Activated naive CD4-positive, alpha-beta T cell treated with anti-CD3 and anti-CD28 coated beads, Interleukin-2, amount 10 ng/mL, durations not matched to agents 7 days and 5 days (primary cell): ENCODE data around the gene NKAPD1.
"Not testable (repeated sequence)": the region's sequence is repeated elsewhere in the genome, so short reads cannot be mapped to it uniquely, and the experiment has no call there.

Source experiments
- CTCF ChIA-PET: fragments of 350-600 bp; sonication (Branson Sonifier 250); formaldehyde crosslinking; loops from one replicate; lab custom pipeline; 2021; ENCODE audit warnings: antibody characterized with exemption; lab: Charles Lee
- DNase-seq: peaks from one replicate; pipeline ENCODE4 v3.0.0-alpha.2; 2020
- H3K27ac Mint-ChIP-seq: one replicate; pipeline ENCODE4 v1.8.0; 2021; ENCODE audit warnings: mild to moderate bottlenecking, moderate library complexity, mixed read lengths
- H3K27me3 Mint-ChIP-seq: one replicate; pipeline ENCODE4 v1.8.0; 2021; ENCODE audit warnings: mild to moderate bottlenecking, mixed read lengths
- H3K36me3 Mint-ChIP-seq: one replicate; pipeline ENCODE4 v1.8.0; 2021; ENCODE audit warnings: mixed read lengths
- H3K4me1 Mint-ChIP-seq: one replicate; pipeline ENCODE4 v1.8.0; 2021; ENCODE audit warnings: mixed read lengths
- H3K4me3 Mint-ChIP-seq: one replicate; pipeline ENCODE4 v1.8.0; 2021; ENCODE audit warnings: mild to moderate bottlenecking, moderate library complexity, mixed read lengths
- H3K9me3 Mint-ChIP-seq: one replicate; pipeline ENCODE4 v1.8.0; 2021; ENCODE audit warnings: mixed read lengths

The NKAPD1 gene, protein sequence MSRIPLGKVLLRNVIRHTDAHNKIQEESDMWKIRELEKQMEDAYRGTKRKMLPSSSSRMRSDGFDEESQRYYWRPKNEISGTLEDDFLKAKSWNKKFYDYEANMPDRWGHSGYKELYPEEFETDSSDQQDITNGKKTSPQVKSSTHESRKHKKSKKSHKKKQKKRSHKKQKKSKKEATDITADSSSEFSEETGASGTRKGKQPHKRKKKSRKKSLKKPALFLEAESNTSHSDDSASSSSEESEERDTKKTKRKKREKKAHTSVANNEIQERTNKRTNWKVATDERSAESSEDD

DNA sequence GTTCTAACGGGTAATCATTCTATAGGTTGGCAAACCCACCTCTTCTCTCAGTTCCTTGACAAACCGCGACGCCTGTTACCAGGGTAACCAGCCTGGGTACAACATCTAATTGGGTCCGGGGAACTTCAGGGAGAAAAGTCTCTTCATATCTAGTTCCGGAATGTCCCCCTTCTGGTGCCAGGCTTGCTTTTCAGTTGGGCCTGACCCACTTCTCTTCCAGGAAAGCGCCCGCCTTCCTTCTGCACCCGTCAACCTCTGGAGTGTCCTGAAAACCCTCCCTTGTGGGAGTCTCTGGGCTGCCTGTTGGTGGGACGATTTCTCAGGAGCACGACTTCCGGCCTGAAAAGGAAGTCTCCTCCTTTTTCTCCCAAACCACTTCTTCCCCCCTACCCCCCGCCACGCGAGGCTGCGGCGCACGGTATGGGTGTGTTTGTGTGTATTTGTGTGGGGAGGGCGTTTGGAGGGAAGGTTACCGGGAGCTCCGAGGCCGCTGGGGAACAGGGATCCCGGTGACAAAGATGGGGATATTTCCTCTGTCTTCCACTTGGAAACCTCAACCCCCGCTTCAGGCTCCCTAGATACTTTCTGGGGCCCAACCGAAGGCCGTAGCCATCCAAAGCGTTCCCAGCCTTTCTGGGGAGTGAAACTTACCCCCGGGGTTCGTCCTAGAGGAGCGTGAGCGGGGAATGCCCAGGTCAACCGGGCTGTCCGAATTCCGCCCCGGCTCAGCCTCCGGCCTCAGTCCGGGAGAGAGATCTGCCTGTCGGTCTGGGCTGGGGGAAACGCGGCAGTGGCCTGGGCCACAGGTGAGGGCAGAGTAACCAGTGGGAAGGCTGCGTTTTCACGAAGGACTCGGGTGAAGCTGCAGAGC, at the start of gene NKAPD1, which contains the start of gene PIH1D2:
Gene NKAPD1 (plus strand): TSS at position 359 of the 871 bp plus-strand sequence. CDS start 1,276 bp downstream, outside the sequence.
Gene PIH1D2 (minus strand): TSS at position 77 of the 871 bp plus-strand sequence. CDS start 843 bp downstream, outside the sequence.
- DNase-seq: peak; percentile 86
- H3K36me3 Mint-ChIP-seq: peaks cover 27% of the 10 kb centered on the region
- peaks cover 35% of the 10 kb centered on the region for H3K4me1 Mint-ChIP-seq
- CTCF ChIA-PET: no interaction called here
- peak within 1 kb of the TSS; percentile 97 for H3K4me3 Mint-ChIP-seq
- no peaks in the 10 kb centered on the region for H3K9me3 Mint-ChIP-seq
- peak within 1 kb of the TSS; percentile 87 for H3K27ac Mint-ChIP-seq
- H3K27me3 Mint-ChIP-seq: peaks cover 16% of the 10 kb centered on the region

GRCh38 chr11:112024773-112025678, 49.1 kb upstream of the NKAPD1 start, which contains the start of gene DLAT:
Gene DLAT, plus strand, starts transcription at chr11:112025408. Its CDS starts 65 bp downstream, at chr11:112025473.
- Mint-ChIP-seq H3K27me3 (peaks cover 5% of the 10 kb centered on the region), H3K27ac (peak within 1 kb of the TSS; percentile 98), H3K36me3 (peaks cover 26% of the 10 kb centered on the region), H3K9me3 (no peaks in the 10 kb centered on the region), H3K4me3 (peak within 1 kb of the TSS; percentile 100), H3K4me1 (peaks cover 31% of the 10 kb centered on the region)
- CTCF ChIA-PET: interaction anchor here (1.0 kb wide), 1 partner anchor 147 kb away, joined by 4 read pairs; no protein-coding TSS in a partner anchor
- DNase-seq: peak; percentile 92

GRCh38 chr11:112025707-112026106, 48.4 kb upstream of the NKAPD1 start:
- Mint-ChIP-seq H3K4me3 (peak overlapping the region; percentile 100), H3K4me1 (peaks cover 31% of the 10 kb centered on the region), H3K9me3 (no peaks in the 10 kb centered on the region), H3K36me3 (peaks cover 30% of the 10 kb centered on the region), H3K27me3 (peaks cover 5% of the 10 kb centered on the region), H3K27ac (peak overlapping the region; percentile 98)
- no peak for DNase-seq
- CTCF ChIA-PET: interaction anchor here (1.0 kb wide), 1 partner anchor 148 kb away, joined by 4 read pairs; no protein-coding TSS in a partner anchor

GRCh38 chr11:112026784-112027410, 47.2 kb upstream of the NKAPD1 start:
- CTCF ChIA-PET, DNase-seq, H3K9me3 Mint-ChIP-seq, H3K27ac Mint-ChIP-seq, H3K27me3 Mint-ChIP-seq, H3K4me3 Mint-ChIP-seq: not testable (repeated sequence)
- peaks cover 31% of the 10 kb centered on the region for H3K4me1 Mint-ChIP-seq
- H3K36me3 Mint-ChIP-seq: peaks cover 34% of the 10 kb centered on the region

GRCh38 chr11:112029460-112029859, 44.6 kb upstream of the NKAPD1 start:
- Mint-ChIP-seq H3K9me3 (no peaks in the 10 kb centered on the region), H3K4me1 (peaks cover 16% of the 10 kb centered on the region), H3K27me3 (peaks cover 5% of the 10 kb centered on the region), H3K27ac (no peak overlapping the region), H3K36me3 (peaks cover 44% of the 10 kb centered on the region), H3K4me3 (no peak overlapping the region)
- DNase-seq: no peak
- CTCF ChIA-PET: no interaction called here

GRCh38 chr11:112033902-112034301, 40.2 kb upstream of the NKAPD1 start:
- CTCF ChIA-PET: no interaction called here
- Mint-ChIP-seq H3K27ac (no peak overlapping the region), H3K4me3 (no peak overlapping the region), H3K36me3 (peaks cover 47% of the 10 kb centered on the region), H3K27me3 (no peaks in the 10 kb centered on the region), H3K4me1 (no peaks in the 10 kb centered on the region), H3K9me3 (no peaks in the 10 kb centered on the region)
- DNase-seq: no peak

DNA sequence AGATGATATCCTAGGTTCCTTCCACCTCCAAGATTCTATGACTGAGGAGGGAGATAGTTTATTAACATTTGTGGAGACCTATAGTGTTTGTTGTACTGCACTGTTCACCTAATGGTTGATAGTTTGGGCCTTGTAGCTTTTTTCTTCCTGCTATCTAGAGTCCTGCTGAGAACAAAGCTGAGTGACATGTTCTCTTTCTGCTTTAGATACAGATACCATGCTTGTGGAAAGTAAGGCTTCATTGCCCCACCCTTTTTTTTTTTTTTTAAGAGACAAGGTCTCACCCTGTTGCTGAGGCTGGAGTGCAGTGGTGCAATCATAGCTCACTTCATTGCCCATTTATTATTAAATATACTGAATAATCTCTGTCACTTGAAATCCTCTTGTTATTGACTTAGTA, 36.6 kb upstream of the NKAPD1 start:
- Mint-ChIP-seq H3K4me3 (no peak overlapping the region), H3K36me3 (peaks cover 39% of the 10 kb centered on the region), H3K27me3 (no peaks in the 10 kb centered on the region), H3K4me1 (no peaks in the 10 kb centered on the region), H3K9me3 (no peaks in the 10 kb centered on the region), H3K27ac (no peak overlapping the region)
- CTCF ChIA-PET: no interaction called here
- DNase-seq: no peak

DNA sequence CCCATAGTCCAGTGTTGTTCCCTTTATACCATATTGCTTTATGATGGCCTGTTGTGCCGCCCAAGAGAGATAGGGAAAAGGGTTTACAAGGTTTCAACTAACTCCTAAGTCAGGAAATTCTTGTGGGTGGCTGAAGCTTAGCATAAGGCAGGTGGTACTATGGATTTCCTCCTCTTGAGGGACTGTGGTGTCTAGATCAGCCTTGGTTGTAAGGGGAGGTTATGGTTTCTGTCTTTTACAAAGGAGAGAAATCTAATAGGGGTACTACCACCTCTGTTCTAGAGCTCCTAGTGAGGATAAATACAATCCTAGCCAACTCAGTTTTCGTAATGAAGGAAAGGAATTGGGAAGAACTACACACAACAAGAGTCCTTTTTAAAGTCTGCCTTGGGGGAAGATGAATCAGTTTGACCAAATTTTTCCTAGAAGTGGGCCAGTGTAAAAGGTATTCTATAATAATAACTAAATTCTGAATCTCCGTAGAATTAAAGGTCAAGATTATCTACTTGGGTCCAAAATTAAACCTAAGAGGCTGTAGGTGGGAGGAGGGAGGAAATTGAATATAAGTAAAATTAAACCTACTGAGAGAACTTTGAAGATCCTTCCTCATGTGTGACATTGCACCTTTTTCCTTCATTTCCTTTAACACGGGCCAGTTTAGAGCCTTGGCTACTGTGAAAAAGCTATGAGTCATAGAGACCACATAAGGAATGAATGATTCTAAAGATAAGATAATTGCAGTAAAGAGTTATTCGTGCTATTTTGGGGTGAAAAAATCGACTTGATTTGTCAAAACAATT, 31.7 kb upstream of the NKAPD1 start:
- peaks cover 52% of the 10 kb centered on the region for H3K36me3 Mint-ChIP-seq
- H3K4me3 Mint-ChIP-seq: no peak overlapping the region
- no peaks in the 10 kb centered on the region for H3K27me3 Mint-ChIP-seq
- no peak for DNase-seq
- H3K9me3 Mint-ChIP-seq: no peaks in the 10 kb centered on the region
- CTCF ChIA-PET: no interaction called here
- H3K27ac Mint-ChIP-seq: no peak overlapping the region
- no peaks in the 10 kb centered on the region for H3K4me1 Mint-ChIP-seq

DNA sequence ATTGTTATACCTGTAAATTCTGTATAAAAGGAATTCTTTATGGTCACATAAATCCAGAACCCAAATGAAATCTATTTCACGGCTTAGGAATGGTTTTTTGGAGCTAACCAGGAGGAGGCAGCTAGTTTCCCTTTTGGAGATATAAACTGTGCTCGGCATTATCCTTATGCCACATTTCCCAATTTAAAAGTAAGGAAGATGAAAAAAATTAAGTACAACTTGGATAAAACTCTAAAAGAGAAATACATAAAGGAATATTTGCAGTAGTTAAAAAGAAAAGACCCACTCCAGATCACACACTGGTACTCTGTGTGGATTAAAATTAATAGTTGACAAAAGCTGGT, 31.2 kb upstream of the NKAPD1 start:
- H3K27ac Mint-ChIP-seq: no peak overlapping the region
- H3K27me3 Mint-ChIP-seq: no peaks in the 10 kb centered on the region
- H3K36me3 Mint-ChIP-seq: peaks cover 55% of the 10 kb centered on the region
- no peaks in the 10 kb centered on the region for H3K4me1 Mint-ChIP-seq
- H3K9me3 Mint-ChIP-seq: no peaks in the 10 kb centered on the region
- CTCF ChIA-PET: no interaction called here
- H3K4me3 Mint-ChIP-seq: no peak overlapping the region
- no peak for DNase-seq

DNA sequence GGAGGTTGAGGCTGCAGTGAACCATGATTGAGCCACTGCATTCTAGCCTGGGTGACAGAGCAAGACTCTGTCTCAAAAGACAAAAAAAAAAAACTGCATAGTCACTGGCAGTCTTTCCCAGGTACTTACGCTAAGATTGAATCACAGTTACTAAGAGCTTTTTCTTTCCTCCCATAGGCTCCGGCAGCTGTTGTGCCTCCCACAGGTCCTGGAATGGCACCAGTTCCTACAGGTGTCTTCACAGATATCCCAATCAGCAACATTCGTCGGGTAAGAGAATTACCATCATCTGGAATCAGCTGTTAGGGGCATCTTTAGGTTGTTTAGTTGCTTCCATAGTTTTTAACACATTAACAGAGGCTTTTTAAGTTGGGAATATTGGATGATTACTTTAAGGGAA, 29.1 kb upstream of the NKAPD1 start:
- H3K36me3 Mint-ChIP-seq: peaks cover 59% of the 10 kb centered on the region
- CTCF ChIA-PET: no interaction called here
- no peak overlapping the region for H3K27ac Mint-ChIP-seq

DNA sequence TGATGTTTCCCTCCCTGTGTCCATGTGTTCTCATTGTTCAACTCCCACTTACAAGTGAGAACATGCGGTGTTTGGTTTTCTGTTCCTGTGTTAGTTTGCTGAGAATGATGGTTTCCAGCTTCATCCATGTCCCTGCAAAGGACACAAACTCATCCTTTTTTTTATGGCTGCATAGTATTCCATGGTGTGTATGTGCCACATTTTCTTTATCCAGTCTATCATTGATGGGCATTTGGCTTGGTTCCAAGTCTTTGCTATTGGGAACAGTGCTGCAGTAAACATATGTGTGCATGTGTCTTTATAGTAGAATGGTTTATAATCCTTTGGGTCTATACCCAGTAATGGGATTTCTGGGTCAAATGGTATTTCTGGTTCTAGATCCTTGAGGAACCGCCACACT, 27.5 kb upstream of the NKAPD1 start:
- DNase-seq, H3K4me3 Mint-ChIP-seq, CTCF ChIA-PET, H3K27me3 Mint-ChIP-seq, H3K27ac Mint-ChIP-seq, H3K4me1 Mint-ChIP-seq, H3K9me3 Mint-ChIP-seq: not testable (repeated sequence)
- peaks cover 60% of the 10 kb centered on the region for H3K36me3 Mint-ChIP-seq

More for the DNA sequence above, 29.1 kb upstream of the NKAPD1 start:
- Mint-ChIP-seq H3K9me3 (no peaks in the 10 kb centered on the region), H3K4me1 (peaks cover 7% of the 10 kb centered on the region), H3K4me3 (no peak overlapping the region), H3K27me3 (no peaks in the 10 kb centered on the region)
- DNase-seq: no peak

DNA sequence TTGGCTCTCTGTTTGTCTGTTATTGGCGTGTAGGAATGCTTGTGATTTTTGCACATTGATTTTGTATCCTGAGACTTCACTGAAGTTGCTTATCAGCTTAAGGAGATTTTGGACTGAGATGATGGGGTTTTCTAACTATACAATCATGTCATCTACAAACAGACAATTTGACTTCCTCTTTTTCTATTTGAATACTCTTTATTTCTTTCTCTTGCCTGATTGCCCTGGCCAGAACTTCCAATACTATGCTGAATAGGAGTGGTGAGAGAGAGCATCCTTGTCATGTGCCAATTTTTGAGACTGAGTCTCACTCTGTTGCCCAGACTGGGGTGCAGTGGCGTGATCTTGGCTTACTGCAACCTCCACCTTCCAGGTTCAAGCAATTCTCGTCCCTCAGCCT, 25.8 kb upstream of the NKAPD1 start:
- not testable (repeated sequence) for H3K9me3 Mint-ChIP-seq, H3K27me3 Mint-ChIP-seq, H3K4me1 Mint-ChIP-seq, H3K27ac Mint-ChIP-seq, DNase-seq, H3K4me3 Mint-ChIP-seq
- H3K36me3 Mint-ChIP-seq: peaks cover 69% of the 10 kb centered on the region
- CTCF ChIA-PET: interaction anchor here (0.6 kb wide), 1 partner anchor 27 kb away, joined by 3 read pairs; no protein-coding TSS in a partner anchor

DNA sequence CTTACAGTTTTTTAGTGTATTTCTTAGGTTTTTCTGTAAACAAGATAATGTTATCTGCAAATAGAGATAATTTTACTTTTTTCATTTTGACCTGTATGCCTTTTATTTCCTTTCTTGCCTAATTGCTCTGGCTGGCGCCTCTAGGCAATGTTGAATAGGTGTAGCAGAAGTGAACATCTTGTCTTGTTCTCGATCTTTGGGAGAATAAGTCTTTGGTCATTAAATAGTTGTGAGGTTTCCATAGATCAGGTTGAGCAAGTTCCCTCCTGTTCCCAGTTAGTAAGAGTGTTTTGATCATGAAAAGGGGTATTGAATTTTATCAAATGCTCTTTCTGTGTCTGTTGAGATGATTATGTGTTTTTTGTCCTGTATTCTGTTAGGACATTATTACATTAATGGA, 24.3 kb upstream of the NKAPD1 start:
- Mint-ChIP-seq H3K4me1 (peaks cover 10% of the 10 kb centered on the region), H3K36me3 (peaks cover 69% of the 10 kb centered on the region), H3K9me3 (no peaks in the 10 kb centered on the region), H3K4me3 (no peak overlapping the region), H3K27ac (no peak overlapping the region), H3K27me3 (no peaks in the 10 kb centered on the region)
- DNase-seq: no peak
- CTCF ChIA-PET: no interaction called here
